Mesendoderm (in vitro differentiated cells): Measurements from ENCODE around the gene NEK3. TPM values are rescaled to one million over a fixed set of nuclear protein-coding genes. Genes with fewer than 3 reads are reported as not detected.
"Not testable (repeated sequence)": the region's sequence is repeated elsewhere in the genome, so short reads cannot be mapped to it uniquely, and the experiment has no call there.

Source experiments
- DNase-seq: peaks from one replicate; pipeline ENCODE4 v3.0.0; 2013
- H2AK5ac ChIP-seq: 2 replicates; pipeline ENCODE4 v1.6.1; 2013; ENCODE audit warnings: low read length, inconsistent platforms
- H2BK120ac ChIP-seq: 2 replicates; pipeline ENCODE4 v1.6.1; 2013; ENCODE audit warnings: low read depth, mild to moderate bottlenecking, low read length, moderate library complexity, mixed read lengths
- H2BK15ac ChIP-seq: replicated peaks from 2 replicates; pipeline ENCODE4 v1.6.1; 2013; ENCODE audit warnings: low read depth, mild to moderate bottlenecking, moderate library complexity
- H2BK5ac ChIP-seq: 2 replicates; pipeline ENCODE4 v1.6.1; 2013; ENCODE audit warnings: low read length, inconsistent platforms
- H3K18ac ChIP-seq: 2 replicates; pipeline ENCODE4 v1.6.1; 2013; ENCODE audit warnings: mild to moderate bottlenecking, low read length, mixed read lengths
- H3K23ac ChIP-seq: one replicate; pipeline ENCODE4 v1.6.1; 2013; ENCODE audit warnings: low read length
- H3K27ac ChIP-seq: 2 replicates; pipeline ENCODE4 v1.5.1; 2013; ENCODE audit warnings: low read depth, mild to moderate bottlenecking, inconsistent platforms, low read length, moderate library complexity
- H3K27me3 ChIP-seq: 2 replicates; pipeline ENCODE4 v1.6.1; 2013; ENCODE audit warnings: low read length, control low read depth, mild to moderate bottlenecking, inconsistent platforms; ENCODE audit not compliant: insufficient read depth, poor library complexity
- H3K36me3 ChIP-seq: 2 replicates; pipeline ENCODE4 v1.6.1; 2013; ENCODE audit warnings: low read length, inconsistent platforms; ENCODE audit not compliant: control insufficient read depth, insufficient read depth
- H3K4ac ChIP-seq: one replicate; pipeline ENCODE4 v1.6.1; 2013; ENCODE audit warnings: low read depth, mild to moderate bottlenecking, low read length, moderate library complexity
- H3K4me1 ChIP-seq: 2 replicates; pipeline ENCODE4 v1.6.1; 2013; ENCODE audit warnings: low read depth, low read length, inconsistent platforms; ENCODE audit not compliant: control insufficient read depth
- H3K4me2 ChIP-seq: 2 replicates; pipeline ENCODE4 v1.6.1; 2013; ENCODE audit warnings: low read length
- H3K4me3 ChIP-seq: 2 replicates; pipeline ENCODE4 v1.5.1; 2013; ENCODE audit warnings: mild to moderate bottlenecking, low read length
- H3K56ac ChIP-seq: one replicate; pipeline ENCODE4 v1.6.1; 2013; ENCODE audit warnings: low read length
- H3K79me1 ChIP-seq: 2 replicates; pipeline ENCODE4 v1.6.1; 2013; ENCODE audit warnings: low read length, inconsistent platforms
- H3K79me2 ChIP-seq: 2 replicates; pipeline ENCODE4 v1.6.1; 2013; ENCODE audit warnings: mild to moderate bottlenecking, low read length; ENCODE audit not compliant: control insufficient read depth, insufficient read depth
- H3K9ac ChIP-seq: 2 replicates; pipeline ENCODE4 v1.6.1; 2013; ENCODE audit warnings: low read length, inconsistent platforms
- H4K5ac ChIP-seq: one replicate; pipeline ENCODE4 v1.6.1; 2013; ENCODE audit warnings: low read length
- H4K8ac ChIP-seq: one replicate; pipeline ENCODE4 v1.6.1; 2013; ENCODE audit warnings: low read depth, mild to moderate bottlenecking, control low read depth, low read length, moderate library complexity
- WGBS: extraction: QIAGEN DNeasy Blood & Tissue Kit; methylation state at CpG from one replicate; pipeline ENCODE4 v1.1.7; 2013; ENCODE audit warnings: low lambda C conversion rate, missing lambda C conversion rate; ENCODE audit not compliant: insufficient coverage; ENCODE audit errors: extremely low coverage; 5-methylcytosine and 5-hydroxymethylcytosine counted together
- polyA plus RNA-seq, 2 experiments: library from polyadenylated mRNA; stranded (reverse); fragments of 200-250 nt; gene quantifications; one replicate each; pipeline ENCODE4 v1.2.3, GENCODE V29; 2013

The NEK3 gene, protein sequence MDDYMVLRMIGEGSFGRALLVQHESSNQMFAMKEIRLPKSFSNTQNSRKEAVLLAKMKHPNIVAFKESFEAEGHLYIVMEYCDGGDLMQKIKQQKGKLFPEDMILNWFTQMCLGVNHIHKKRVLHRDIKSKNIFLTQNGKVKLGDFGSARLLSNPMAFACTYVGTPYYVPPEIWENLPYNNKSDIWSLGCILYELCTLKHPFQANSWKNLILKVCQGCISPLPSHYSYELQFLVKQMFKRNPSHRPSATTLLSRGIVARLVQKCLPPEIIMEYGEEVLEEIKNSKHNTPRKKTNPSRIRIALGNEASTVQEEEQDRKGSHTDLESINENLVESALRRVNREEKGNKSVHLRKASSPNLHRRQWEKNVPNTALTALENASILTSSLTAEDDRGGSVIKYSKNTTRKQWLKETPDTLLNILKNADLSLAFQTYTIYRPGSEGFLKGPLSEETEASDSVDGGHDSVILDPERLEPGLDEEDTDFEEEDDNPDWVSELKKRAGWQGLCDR
- polyA plus RNA-seq (2013, experiment 1 of 2) = 26.5 TPM
- 27.1 TPM for polyA plus RNA-seq (2013, experiment 2 of 2)

GRCh38 chr13:52159159-52159982 is at the start of gene NEK3:
Gene NEK3, minus strand, starts transcription at chr13:52159597. Its CDS starts 3,406 bp downstream, at chr13:52156191.
- Histone ChIP-seq H3K79me2 (no peaks in the 10 kb centered on the region), H3K27me3 (no peaks in the 10 kb centered on the region), H2BK120ac (peak within 1 kb of the TSS; percentile 36), H3K4me2 (peak within 1 kb of the TSS; percentile 64), H3K79me1 (no peaks in the 10 kb centered on the region), H3K4me3 (peak within 1 kb of the TSS; percentile 73), H4K8ac (peak within 1 kb of the TSS; percentile 57), H4K5ac (peak within 1 kb of the TSS; percentile 93), H3K23ac (peak within 1 kb of the TSS; percentile 31), H3K9ac (peak within 1 kb of the TSS; percentile 84), H3K56ac (peak within 1 kb of the TSS; percentile 95), H3K36me3 (no peaks in the 10 kb centered on the region), H2AK5ac (no peak within 1 kb of the TSS), H3K4ac (peak within 1 kb of the TSS; percentile 62), H2BK5ac (no peak within 1 kb of the TSS), H3K18ac (peak within 1 kb of the TSS; percentile 24), H2BK15ac (no peak within 1 kb of the TSS), H3K4me1 (no peaks in the 10 kb centered on the region), H3K27ac (no peak within 1 kb of the TSS)
- DNase-seq = peak; percentile 88
- whole genome bisulfite sequencing = no CpG with 5 or more reads among the region's 74 CpGs

DNA sequence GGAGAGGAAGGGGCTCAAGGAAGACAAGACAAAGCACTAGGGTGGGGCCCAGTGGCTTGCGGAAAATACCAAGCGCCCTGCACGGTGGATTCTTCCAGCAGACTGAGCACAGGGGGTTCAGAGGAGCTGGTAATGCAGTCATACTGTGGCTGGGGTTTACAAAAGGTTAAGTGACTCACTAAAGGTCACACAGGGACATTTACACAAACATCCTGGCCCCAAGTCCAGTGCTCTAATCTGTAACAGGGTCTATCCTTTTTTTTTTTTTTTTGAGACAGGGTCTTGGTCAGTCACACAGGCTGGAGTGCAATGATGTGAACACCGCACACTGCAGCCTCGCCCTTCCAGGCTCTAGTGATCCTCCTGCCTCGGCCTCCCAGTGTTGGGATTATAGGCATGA is 49.0 kb upstream of the NEK3 start:
- not testable (repeated sequence) for H3K56ac ChIP-seq, H3K9ac ChIP-seq, H2BK120ac ChIP-seq, H3K79me1 ChIP-seq, H3K36me3 ChIP-seq, DNase-seq, H3K27me3 ChIP-seq, H4K5ac ChIP-seq, H3K79me2 ChIP-seq, H3K4me3 ChIP-seq, H3K4me2 ChIP-seq, H2AK5ac ChIP-seq, H3K23ac ChIP-seq, H3K4me1 ChIP-seq, H3K27ac ChIP-seq, H2BK5ac ChIP-seq, H3K4ac ChIP-seq, H3K18ac ChIP-seq, H2BK15ac ChIP-seq, H4K8ac ChIP-seq
- no CpG with 5 or more reads among the region's 6 CpGs for WGBS

DNA sequence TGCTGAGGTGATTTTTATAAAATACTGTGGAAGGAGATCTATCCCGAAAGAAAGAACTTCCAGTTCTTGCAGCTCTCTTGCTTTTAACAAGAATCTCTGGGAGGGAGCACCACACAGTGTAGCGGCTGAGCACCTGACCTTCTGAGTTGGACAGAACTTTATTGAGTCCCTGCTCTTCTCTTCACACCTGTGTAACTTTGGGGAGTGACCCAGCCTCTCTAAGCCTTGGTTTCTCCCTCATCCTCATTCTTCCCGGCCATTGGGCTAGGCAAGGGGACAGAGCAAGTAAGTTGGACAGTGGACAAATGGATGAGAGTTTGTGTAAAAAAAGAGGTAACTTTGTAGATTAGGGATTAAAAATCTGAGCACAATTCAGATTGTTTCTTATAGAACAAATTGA is 48.5 kb upstream of the NEK3 start:
- not testable (repeated sequence) for H4K8ac ChIP-seq, H3K27me3 ChIP-seq, H3K56ac ChIP-seq, H3K4ac ChIP-seq, H2BK5ac ChIP-seq, H3K27ac ChIP-seq, H3K18ac ChIP-seq, H4K5ac ChIP-seq, H3K4me1 ChIP-seq, DNase-seq, H3K79me1 ChIP-seq, H2BK120ac ChIP-seq, H3K9ac ChIP-seq, H3K36me3 ChIP-seq, H2BK15ac ChIP-seq, H3K79me2 ChIP-seq, H3K4me2 ChIP-seq, H3K23ac ChIP-seq, H2AK5ac ChIP-seq, H3K4me3 ChIP-seq
- WGBS = no CpG with 5 or more reads among the region's 3 CpGs

GRCh38 chr13:52207337-52207736 is 47.9 kb upstream of the NEK3 start:
- not testable (repeated sequence) for H3K4me1 ChIP-seq, DNase-seq, H3K79me2 ChIP-seq, H2BK120ac ChIP-seq, H3K79me1 ChIP-seq, H3K27me3 ChIP-seq, H3K36me3 ChIP-seq, H3K23ac ChIP-seq, H4K8ac ChIP-seq, H3K4me2 ChIP-seq, H3K4ac ChIP-seq, H3K18ac ChIP-seq, H3K4me3 ChIP-seq, H4K5ac ChIP-seq, H3K9ac ChIP-seq, H2BK15ac ChIP-seq, H2AK5ac ChIP-seq, H3K56ac ChIP-seq, H3K27ac ChIP-seq, H2BK5ac ChIP-seq
- WGBS = no CpG with 5 or more reads among the region's 2 CpGs

GRCh38 chr13:52204546-52204945 is 45.1 kb upstream of the NEK3 start:
- DNase-seq = peak; percentile 19
- H2BK15ac ChIP-seq = not testable (repeated sequence)
- WGBS = no CpG with 5 or more reads among the region's 4 CpGs

More at GRCh38 chr13:52204546-52204945, 45.1 kb upstream of the NEK3 start:
- not testable (repeated sequence) for H3K9ac ChIP-seq, H3K27ac ChIP-seq, H3K79me2 ChIP-seq, H3K23ac ChIP-seq, H4K5ac ChIP-seq, H3K4me2 ChIP-seq, H2BK5ac ChIP-seq, H3K4me1 ChIP-seq, H3K79me1 ChIP-seq, H4K8ac ChIP-seq, H3K27me3 ChIP-seq, H3K56ac ChIP-seq, H3K36me3 ChIP-seq, H3K4ac ChIP-seq, H2AK5ac ChIP-seq, H2BK120ac ChIP-seq, H3K18ac ChIP-seq, H3K4me3 ChIP-seq
